Mucosa of descending colon (tissue), 3 donors: ENCODE data around the gene SLC46A3. TPM values are rescaled to one million over a fixed set of nuclear protein-coding genes. Genes with fewer than 3 reads are reported as not detected.
"Not testable (repeated sequence)": the region's sequence is repeated elsewhere in the genome, so short reads cannot be mapped to it uniquely, and the experiment has no call there.

ENCODE experiments used
- ATAC-seq: fragments of 200-7000 bp; cut with Tn5 transposase; one replicate; pipeline ENCODE4 v1.9.1; 2020; ENCODE audit warnings: mild to moderate bottlenecking, moderate library complexity
- DNase-seq, 3 donors: peaks; one replicate each; pipeline ENCODE4 v3.0.0-alpha.2; 2020
- H3K36me3 ChIP-seq: fragments of 200-600 bp; one replicate; pipeline ENCODE4 v1.8.0; 2021; ENCODE audit warnings: low read depth, mild to moderate bottlenecking
- H3K4me1 ChIP-seq: fragments of 200-600 bp; one replicate; pipeline ENCODE4 v1.8.0; 2021; ENCODE audit warnings: low read depth, mild to moderate bottlenecking
- H3K4me3 ChIP-seq: fragments of 200-600 bp; one replicate; pipeline ENCODE4 v1.8.0; 2021; ENCODE audit warnings: mild to moderate bottlenecking
- H3K9me3 ChIP-seq: fragments of 200-600 bp; one replicate; pipeline ENCODE4 v1.8.0; 2021; ENCODE audit warnings: mild to moderate bottlenecking
- CTCF ChIP-seq: fragments of 200-600 bp; IDR thresholded peaks from one replicate; pipeline ENCODE4 v1.8.0; 2022; ENCODE audit warnings: antibody characterized with exemption, mild to moderate bottlenecking
- intact Hi-C, 2 donors: fragments of 100-400 bp; cut with DNase I in 1 of 2; cut with micrococcal nuclease in 1 of 2; formaldehyde crosslinking; loops; one replicate each; pipeline versions ENCODE4 v1.11.0 to v1.11.1; 2022; cut with DNase I, micrococcal nuclease
- total RNA-seq, 3 donors: library from RNA; stranded (reverse); fragmentation: NEBNext Ultra II Directional in 2 of 3; extraction: Animal tissue kit (Norgen Biotek cat#: 25700) in 2 of 3; gene quantifications; one replicate each; pipeline versions ENCODE4 v1.2.1 to v1.2.4, GENCODE V29; 2021 to 2023
- donor health status: DM: no; HTN: no; CAD: no; lungs with moderate emphysema.
- donor health status: DM: no; HTN: no; CAD: no.
- donor health status: DM: no; HTN: yes; CAD: no.

SLC46A3 gene
- total RNA-seq, 3 donors from 2014 or later, result 43.0 to 65.5 (median 46.3) TPM

- no peak for ATAC-seq
- intact Hi-C loops, result no loop called here
These were observed 13.2 kb downstream of the SLC46A3 start for GRCh38 chr13:28705461-28706083.

DNA sequence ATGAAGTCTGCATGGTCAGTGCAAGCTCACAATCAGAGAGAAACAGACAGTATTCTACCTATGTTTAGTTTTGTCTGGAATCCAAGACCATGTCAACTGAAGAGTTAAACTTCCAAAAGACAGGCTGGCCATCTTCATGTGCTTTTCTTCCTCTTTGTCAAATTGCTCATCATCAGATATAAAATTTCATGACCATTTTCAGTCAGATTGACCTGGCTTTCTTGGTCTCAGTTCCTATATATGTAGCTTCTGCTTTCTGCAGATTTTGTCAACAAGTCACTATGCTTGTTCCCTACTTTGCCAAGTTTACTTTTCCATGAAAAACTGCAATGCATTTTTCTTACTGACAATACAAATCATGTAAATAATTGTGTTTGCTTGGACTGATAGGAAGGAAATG, 13.9 kb downstream of the SLC46A3 start:
- intact Hi-C loops, result no loop called here
- peaks cover 4% of the 10 kb centered on the region for H3K4me1 ChIP-seq
- no peak for DNase-seq
- no peaks in the 10 kb centered on the region for H3K9me3 ChIP-seq
- H3K36me3 ChIP-seq, result no peaks in the 10 kb centered on the region
- ATAC-seq, result no peak
- H3K4me3 ChIP-seq, result no peak overlapping the region
- no peak for TF ChIP-seq CTCF

More at GRCh38 chr13:28705461-28706083, 13.2 kb downstream of the SLC46A3 start:
- Histone ChIP-seq H3K36me3 (no peaks in the 10 kb centered on the region), H3K4me3 (no peak overlapping the region), H3K9me3 (no peaks in the 10 kb centered on the region), H3K4me1 (peaks cover 8% of the 10 kb centered on the region)
- TF ChIP-seq CTCF, result no peak
- DNase-seq, result no peak

DNA sequence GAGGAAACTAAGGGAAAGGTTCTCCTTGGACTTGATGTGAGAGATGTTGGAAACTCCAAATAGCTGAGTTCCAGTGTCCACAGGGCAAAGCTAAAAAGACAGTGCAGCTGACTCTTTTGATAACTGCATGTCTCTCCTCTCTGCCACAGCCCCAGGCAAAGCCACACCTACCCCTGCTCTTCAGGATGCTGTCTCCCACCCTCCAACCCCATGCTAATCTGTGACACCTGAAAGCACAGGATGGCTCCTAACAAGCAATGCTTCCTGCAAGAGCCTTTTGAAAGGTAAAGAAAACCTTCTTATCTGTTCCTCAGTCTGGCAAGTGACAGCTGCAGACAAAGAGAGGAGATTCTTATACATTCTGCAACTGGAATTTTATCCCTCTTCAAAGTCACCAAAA, 14.5 kb downstream of the SLC46A3 start:
- no peak for DNase-seq
- no peaks in the 10 kb centered on the region for H3K9me3 ChIP-seq
- H3K4me3 ChIP-seq, result no peak overlapping the region
- intact Hi-C loops, result no loop called here
- no peak for TF ChIP-seq CTCF
- ATAC-seq, result no peak
- no peaks in the 10 kb centered on the region for H3K4me1 ChIP-seq
- H3K36me3 ChIP-seq, result no peaks in the 10 kb centered on the region

DNA sequence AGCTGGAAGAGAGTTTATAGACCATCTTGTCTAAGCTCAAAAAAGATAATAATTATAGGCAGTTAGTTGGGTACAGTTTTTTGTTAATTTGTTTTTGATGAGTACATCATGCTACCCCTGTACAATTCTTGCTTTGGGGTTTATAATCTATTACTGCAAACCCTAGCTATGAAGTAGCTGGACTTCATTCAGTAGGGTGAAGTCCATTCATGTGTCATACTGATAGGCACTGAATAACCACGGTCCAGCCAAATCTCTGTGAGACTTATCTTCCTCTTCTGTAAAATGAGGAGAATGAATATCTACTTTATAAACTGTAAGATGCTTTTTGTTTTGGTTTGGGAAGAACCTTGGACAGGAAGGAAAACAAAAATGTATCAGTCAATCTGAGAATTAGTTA, 19.5 kb downstream of the SLC46A3 start:
- intact Hi-C loops, result no loop called here
- ATAC-seq (no peak), DNase-seq (no peak)
- TF ChIP-seq CTCF, result no peak
- H3K4me1 ChIP-seq, result no peaks in the 10 kb centered on the region
- no peak overlapping the region for H3K4me3 ChIP-seq
- H3K36me3 ChIP-seq, result no peaks in the 10 kb centered on the region
- H3K9me3 ChIP-seq, result no peaks in the 10 kb centered on the region

GRCh38 chr13:28697441-28697840, 21.3 kb downstream of the SLC46A3 start:
- Histone ChIP-seq H3K4me3 (no peak overlapping the region), H3K9me3 (no peaks in the 10 kb centered on the region), H3K4me1 (no peaks in the 10 kb centered on the region), H3K36me3 (no peaks in the 10 kb centered on the region)
- ATAC-seq, result no peak
- no peak for TF ChIP-seq CTCF
- DNase-seq, result no peak
- intact Hi-C loops, result no loop called here

DNA sequence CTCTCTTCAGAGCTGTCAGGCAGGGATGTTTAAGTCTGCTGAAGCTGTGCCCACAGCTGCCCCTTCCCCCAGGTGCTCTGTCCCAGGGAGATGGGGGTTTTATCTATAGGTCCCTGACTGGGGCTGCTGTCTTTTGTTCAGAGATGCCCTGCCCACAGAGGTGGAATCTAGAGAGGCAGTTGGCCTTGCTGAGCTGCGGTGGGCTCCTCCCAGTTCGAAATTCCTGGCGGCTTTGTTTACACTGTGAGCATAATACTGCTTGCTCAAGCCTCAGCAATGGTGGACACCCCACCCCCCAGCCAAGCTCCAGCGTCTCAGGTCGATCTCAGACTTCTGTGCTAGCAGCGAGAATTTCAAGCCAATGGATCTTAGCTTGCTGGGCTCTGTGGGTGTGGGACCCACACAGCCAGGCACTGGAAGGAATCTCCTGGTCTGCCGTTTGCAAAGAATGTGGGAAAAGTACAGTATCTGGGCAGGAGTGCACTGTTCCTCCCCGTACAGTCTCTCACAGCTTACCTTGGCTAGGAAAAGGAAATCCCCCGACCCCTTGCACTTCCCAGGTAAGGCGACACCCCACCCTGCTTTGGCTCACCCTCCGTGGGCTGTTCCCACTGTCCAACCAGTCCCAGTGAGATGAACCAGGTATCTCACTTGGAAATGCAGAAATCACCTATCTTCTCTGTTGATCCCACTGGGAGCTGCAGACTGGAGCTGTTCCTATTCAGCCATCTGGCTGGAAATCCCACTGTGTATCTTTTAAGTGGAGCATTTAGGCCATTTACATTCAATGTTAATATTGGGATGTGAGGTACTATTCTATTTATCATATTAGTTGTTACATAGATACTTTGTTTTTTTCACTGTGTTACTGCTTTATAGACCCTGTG, 24.9 kb downstream of the SLC46A3 start:
- H3K4me1 ChIP-seq, H3K36me3 ChIP-seq, H3K9me3 ChIP-seq, H3K4me3 ChIP-seq, intact Hi-C loops: not testable (repeated sequence)
- ATAC-seq (peak; percentile 67), DNase-seq (peak in 2 of 3 donors; percentile 46 to 57)
